HCT116 (cell line): ENCODE data around the gene SERPINB6. TPM values are rescaled to one million over a fixed set of nuclear protein-coding genes. Genes with fewer than 3 reads are reported as not detected.
A peak's percentile ranks its signal among the peaks of the same experiment; 100 is the strongest.

ENCODE experiments used
- ATAC-seq: fragments of 200-7000 bp; cut with Tn5 transposase; 2 replicates; pipeline ENCODE4 v1.9.1; 2020; ENCODE audit warnings: mild to moderate bottlenecking, moderate library complexity
- BruUV-seq: library from RNA; stranded (reverse); fragments of 400-500 nt; replicated peaks from 2 replicates; lab custom pipeline; 2021; lab: Mats Ljungman, UMichigan
- CTCF ChIA-PET: fragments of 300-600 bp; sonication (Branson Sonifier 250); formaldehyde crosslinking; loops from one replicate; lab custom pipeline; 2021; ENCODE audit warnings: antibody characterized with exemption; lab: Charles Lee
- POLR2A ChIA-PET: fragments of 300-600, 350-600 bp; sonication (Branson Sonifier 250); formaldehyde crosslinking; loops from one replicate; lab custom pipeline; 2021; ENCODE audit warnings: antibody characterized with exemption; lab: Charles Lee
- RAD21 ChIA-PET, 2 experiments: fragments of 300-600 bp; sonication (Branson Sonifier 250); formaldehyde crosslinking; loops; one replicate each; lab custom pipeline; 2023; ENCODE audit warnings: low total read pairs in 2 of 2; ENCODE audit not compliant: uncharacterized antibody in 2 of 2, unreplicated experiment in 2 of 2, low non-redundant PET in 1 of 2; lab: Charles Lee
- DNase-seq: peaks from one replicate; pipeline ENCODE4 v3.0.0-alpha.2; 2010; ENCODE audit warnings: low read depth, low spot score
- H2AFZ ChIP-seq: fragments of 200-600 bp; shearing (Covaris generic), sonication (generic); 2 replicates; pipeline ENCODE4 v1.6.1; 2017; ENCODE audit warnings: low read depth, mixed run types, mixed read lengths, antibody characterized with exemption, low read length; ENCODE audit not compliant: poor library complexity, severe bottlenecking
- H3K27ac ChIP-seq: 2 replicates; pipeline ENCODE4 v1.5.1; 2012; ENCODE audit warnings: low read depth, low read length
- H3K27me3 ChIP-seq: fragments of 200-600 bp; sonication (generic); 2 replicates; pipeline ENCODE4 v1.6.1; 2016; ENCODE audit warnings: mixed run types, low read length, mixed read lengths; ENCODE audit not compliant: insufficient read depth
- H3K36me3 ChIP-seq, 2 experiments: fragments of 200-500 bp in 1 of 2; fragments of 200-600 bp in 1 of 2; sonication (Bioruptor generic) in 1 of 2; sonication (generic) in 1 of 2; 2 replicates each; pipeline versions ENCODE4 v1.5.1 to v1.6.1; 2014 to 2016; ENCODE audit warnings: low read length in 2 of 2, inconsistent platforms in 1 of 2, mixed read lengths in 1 of 2, mixed run types in 1 of 2; ENCODE audit not compliant: insufficient read depth in 2 of 2, control insufficient read depth in 1 of 2
- H3K4me1 ChIP-seq, 2 experiments: fragments of 200-600 bp in 1 of 2; sonication (generic) in 1 of 2; 2 replicates each; pipeline versions ENCODE4 v1.5.1 to v1.6.1; 2012 to 2017; ENCODE audit warnings: low read length in 2 of 2, inconsistent platforms in 1 of 2, mild to moderate bottlenecking in 1 of 2, mixed read lengths in 1 of 2, mixed run types in 1 of 2, moderate library complexity in 1 of 2; ENCODE audit not compliant: insufficient read depth in 2 of 2, control insufficient read depth in 1 of 2
- H3K4me2 ChIP-seq: fragments of 200-600 bp; sonication (generic); 2 replicates; pipeline ENCODE4 v1.6.1; 2017; ENCODE audit warnings: mixed run types, low read length, mixed read lengths
- H3K4me3 ChIP-seq, 2 experiments: fragments of 200-600 bp in 1 of 2; sonication (generic) in 1 of 2; replicated peaks in 1 of 2; 2 replicates each; pipeline ENCODE4 v1.5.1; 2011 to 2016; ENCODE audit warnings: low read length in 2 of 2, control low read depth in 1 of 2, low read depth in 1 of 2, mild to moderate bottlenecking in 1 of 2, mixed read lengths in 1 of 2, mixed run types in 1 of 2
- H3K79me2 ChIP-seq: fragments of 200-600 bp; sonication (generic); 2 replicates; pipeline ENCODE4 v1.6.1; 2017; ENCODE audit warnings: mild to moderate bottlenecking, mixed run types, low read length, moderate library complexity, mixed read lengths; ENCODE audit not compliant: insufficient read depth
- H3K9ac ChIP-seq: fragments of 200-600 bp; sonication (generic); 2 replicates; pipeline ENCODE4 v1.6.1; 2016; ENCODE audit warnings: low read length, mixed read lengths
- H3K9me2 ChIP-seq: fragments of 200-600 bp; sonication (generic), shearing (Covaris generic); 2 replicates; pipeline ENCODE4 v1.6.1; 2017; ENCODE audit warnings: mixed run types, mild to moderate bottlenecking, moderate library complexity; ENCODE audit not compliant: insufficient read depth
- H3K9me3 ChIP-seq, 2 experiments: fragments of 200-500 bp in 1 of 2; fragments of 200-600 bp in 1 of 2; sonication (Bioruptor generic) in 1 of 2; sonication (generic) in 1 of 2; 2 replicates each; pipeline ENCODE4 v1.6.1; 2014 to 2017; ENCODE audit warnings: low read length in 2 of 2, mixed read lengths in 2 of 2, inconsistent platforms in 1 of 2, low read depth in 1 of 2, mild to moderate bottlenecking in 1 of 2, mixed run types in 1 of 2, moderate library complexity in 1 of 2; ENCODE audit not compliant: control insufficient read depth in 1 of 2, insufficient read depth in 1 of 2
- H4K20me1 ChIP-seq: fragments of 200-600 bp; sonication (generic), shearing (Covaris generic); 2 replicates; pipeline ENCODE4 v1.6.1; 2017; ENCODE audit warnings: mixed run types, mild to moderate bottlenecking, moderate library complexity; ENCODE audit not compliant: insufficient read depth
- CEBPB ChIP-seq: IDR thresholded peaks from 2 replicates; pipeline ENCODE4 v1.6.1; 2012; ENCODE audit warnings: low read depth
- CTCF ChIP-seq, 3 experiments: fragments of 200-600 bp in 1 of 3; sonication (generic) in 1 of 3; IDR thresholded peaks in 2 of 3; conservative IDR thresholded peaks in 1 of 3; 2 replicates each; pipeline ENCODE4 v1.5.1; 2012 to 2017; ENCODE audit warnings: low read depth in 2 of 3, low read length in 2 of 3, antibody characterized with exemption in 1 of 3, borderline replicate concordance in 1 of 3, control low read depth in 1 of 3, mild to moderate bottlenecking in 1 of 3, mixed read lengths in 1 of 3, mixed run types in 1 of 3, moderate library complexity in 1 of 3; ENCODE audit not compliant: insufficient read depth in 1 of 3
- EGR1 ChIP-seq: IDR thresholded peaks from 2 replicates; pipeline ENCODE4 v1.6.1; 2012; ENCODE audit warnings: low read depth
- ELF1 ChIP-seq: IDR thresholded peaks from 2 replicates; pipeline ENCODE4 v1.6.1; 2012; ENCODE audit warnings: low read depth, borderline replicate concordance
- EZH2 ChIP-seq: fragments of 200-600 bp; sonication (generic); IDR thresholded peaks from 2 replicates; pipeline ENCODE4 v1.6.1; 2017; ENCODE audit warnings: antibody characterized with exemption, mixed run types
- EZH2phosphoT487 ChIP-seq: fragments of 200-600 bp; IDR thresholded peaks from 2 replicates; pipeline ENCODE4 v1.6.1; 2018; ENCODE audit warnings: antibody characterized with exemption, borderline replicate concordance
- FOSL1 ChIP-seq: IDR thresholded peaks from 2 replicates; pipeline ENCODE4 v1.6.1; 2012; ENCODE audit warnings: low read depth
- POLR2A ChIP-seq: IDR thresholded peaks from 2 replicates; pipeline ENCODE4 v1.7.0; 2011; ENCODE audit warnings: borderline replicate concordance; ENCODE audit not compliant: insufficient read depth, insufficient read length; ENCODE audit errors: extremely low read depth
- SIN3A ChIP-seq: IDR thresholded peaks from 2 replicates; pipeline ENCODE4 v1.6.1; 2012; ENCODE audit warnings: low read depth
- SP1 ChIP-seq: IDR thresholded peaks from 2 replicates; pipeline ENCODE4 v1.6.1; 2012; ENCODE audit warnings: low read depth
- SRF ChIP-seq: IDR thresholded peaks from 2 replicates; pipeline ENCODE4 v1.6.1; 2012; ENCODE audit warnings: low read depth
- TCF7L2 ChIP-seq: IDR thresholded peaks from 2 replicates; pipeline ENCODE4 v1.7.0; 2011; ENCODE audit warnings: borderline replicate concordance, inconsistent platforms; ENCODE audit not compliant: insufficient read depth, insufficient read length; ENCODE audit errors: extremely low read depth
- YY1 ChIP-seq: IDR thresholded peaks from 2 replicates; pipeline ENCODE4 v1.6.1; 2011; ENCODE audit warnings: low read length, low read depth, moderate library complexity, mild to moderate bottlenecking; ENCODE audit not compliant: insufficient replicate concordance; ENCODE audit errors: extremely low read depth
- ZFX ChIP-seq: fragments of 450-650 bp; IDR thresholded peaks from 2 replicates; pipeline ENCODE4 v1.6.1; 2017
- intact Hi-C: fragments of 100-400 bp; cut with micrococcal nuclease; formaldehyde crosslinking; loops from 2 replicates; pipeline ENCODE4 v1.10.0; 2022
- total RNA-seq: library from RNA; stranded (reverse); gene quantifications from one replicate; pipeline ENCODE4 v1.2.1, GENCODE V29; 2021; ENCODE audit not compliant: unreplicated experiment
- TF ChIP-seq, protein P1 (sequence below): IDR thresholded peaks from 2 replicates; pipeline ENCODE4 v1.6.1; 2012

The SERPINB6 gene
- total RNA-seq, 1 experiment from 2014 or later, result 103 TPM

GRCh38 chr6:2948228-2949025, 22.9 kb downstream of the SERPINB6 start:
- Histone ChIP-seq H3K4me3 (no peak overlapping the region), H2AFZ (no peak overlapping the region), H3K79me2 (no peaks in the 10 kb centered on the region), H3K27ac (no peak overlapping the region), H3K9ac (no peak overlapping the region), H3K36me3 (peaks cover 2 to 17% of the 10 kb centered on the region in 2 experiments; a peak in 2 of 4 replicates), H3K9me2 (no peaks in the 10 kb centered on the region), H3K4me2 (no peak overlapping the region), H3K9me3 (no peaks in the 10 kb centered on the region), H3K4me1 (peaks cover 10 to 18% of the 10 kb centered on the region in 2 experiments), H4K20me1 (no peaks in the 10 kb centered on the region), H3K27me3 (no peaks in the 10 kb centered on the region)
- TF ChIP-seq CEBPB, result no peak
- no peak for TF ChIP-seq CTCF (IDR thresholded peaks at IDR 0.05 in 2 of 3, conservative IDR thresholded peaks at IDR 0.05 in 1 of 3; ENCODE audit: borderline replicate concordance in 1 of 3, insufficient read depth in 1 of 3, low read depth in 2 of 3, low read length in 2 of 3)
- no peak for TF ChIP-seq SIN3A
- TF ChIP-seq, protein P1, sequence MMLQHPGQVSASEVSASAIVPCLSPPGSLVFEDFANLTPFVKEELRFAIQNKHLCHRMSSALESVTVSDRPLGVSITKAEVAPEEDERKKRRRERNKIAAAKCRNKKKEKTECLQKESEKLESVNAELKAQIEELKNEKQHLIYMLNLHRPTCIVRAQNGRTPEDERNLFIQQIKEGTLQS, result no peak
- TF ChIP-seq POLR2A, result no peak
- CTCF ChIA-PET, result no interaction called here
- POLR2A ChIA-PET, result no interaction called here
- intact Hi-C loops, result no loop called here
- DNase-seq, result no peak
- no peak for ATAC-seq
- TSS peak; percentile 84 for BruUV-seq
- RAD21 ChIA-PET, result no interaction called here

DNA sequence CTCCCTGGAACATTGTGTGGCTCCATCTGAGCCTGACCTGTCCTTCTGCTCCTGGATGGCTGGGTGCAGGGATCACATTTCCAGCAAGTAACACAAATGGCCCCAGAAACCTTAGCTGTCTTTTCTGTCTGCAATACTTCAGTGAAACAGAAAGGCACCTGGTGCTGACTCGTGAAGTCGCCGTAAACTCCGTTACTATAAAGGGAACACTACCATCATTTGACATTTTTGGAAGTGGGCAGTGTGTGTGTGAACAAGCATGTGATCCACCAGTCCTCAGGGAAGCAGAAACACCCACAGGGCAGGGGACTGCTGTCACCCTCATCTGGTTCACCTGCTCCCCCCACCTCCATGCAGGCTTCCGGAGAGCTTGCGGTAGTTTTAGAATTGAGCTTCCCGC, 23.9 kb downstream of the SERPINB6 start:
- Histone ChIP-seq H3K27me3 (no peaks in the 10 kb centered on the region), H4K20me1 (no peaks in the 10 kb centered on the region), H2AFZ (no peak overlapping the region), H3K4me2 (no peak overlapping the region), H3K27ac (no peak overlapping the region), H3K4me3 (no peak overlapping the region), H3K9me3 (no peaks in the 10 kb centered on the region), H3K9me2 (no peaks in the 10 kb centered on the region), H3K36me3 (peaks cover 2 to 17% of the 10 kb centered on the region in 2 experiments; a peak in 2 of 4 replicates), H3K4me1 (peaks cover 6 to 8% of the 10 kb centered on the region in 2 experiments; a peak in 3 of 4 replicates), H3K79me2 (no peaks in the 10 kb centered on the region), H3K9ac (no peak overlapping the region)
- no peak for ATAC-seq
- DNase-seq, result no peak
- ChIA-PET POLR2A (no interaction called here), RAD21 (no interaction called here), CTCF (no interaction called here)
- intact Hi-C loops, result no loop called here
- no TSS peak for BruUV-seq
- TF ChIP-seq ELF1 (no peak), TCF7L2 (no peak), SRF (no peak), FOSL1 (no peak), SP1 (no peak), ZFX (no peak), YY1 (no peak), EZH2phosphoT487 (no peak), EZH2 (no peak), SIN3A (no peak), POLR2A (no peak), EGR1 (no peak), CEBPB (no peak)
- TF ChIP-seq, protein P1, result no peak
